ENCODE data around the gene ARRB2. TPM values are rescaled to one million over a fixed set of nuclear protein-coding genes. Genes with fewer than 3 reads are reported as not detected.

ARRB2 gene
- total RNA-seq, 1 experiment from 2014 or later = 75.3 TPM

DNA sequence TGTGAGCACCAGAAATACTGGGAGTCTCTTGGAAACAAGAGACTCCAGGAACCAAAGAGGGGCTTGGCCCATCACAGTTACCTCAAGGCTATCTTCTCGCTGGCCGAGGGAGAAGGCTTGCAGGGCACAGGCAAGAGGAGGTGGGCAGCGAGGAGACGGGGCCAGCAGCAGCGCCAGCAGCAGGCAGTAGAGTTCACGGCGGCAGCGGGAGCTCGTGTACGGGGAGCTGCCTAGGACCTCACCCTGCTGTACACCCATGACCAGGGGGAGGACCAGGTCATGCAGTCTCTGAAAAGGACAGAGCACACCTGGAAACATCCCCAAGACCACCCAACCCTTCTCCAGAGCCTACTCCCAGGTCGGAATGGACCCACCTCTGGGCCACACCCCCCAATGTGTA, 37.3 kb upstream of the ARRB2 start:
- no peak overlapping the region for H3K4ac ChIP-seq (ENCODE audit: low read depth, low read length)
- no peaks in the 10 kb centered on the region for H3K23me2 ChIP-seq (ENCODE audit: insufficient read length, low read depth, low read length, poor library complexity, severe bottlenecking)
- Mint-ChIP-seq H3K4me3 (no peak overlapping the region), H3K4me1 (0 out of 4 replicates have a peak, but pooled peaks cover 0 to 2% of the 10 kb centered on the region in 2 experiments), H3K36me3 (ENCODE audit: insufficient read depth in 1 of 3, low read depth in 3 of 3) (peaks cover 54 to 83% (median 77%) of the 10 kb centered on the region in 3 experiments), H3K9me3 (no peaks in the 10 kb centered on the region), H3K27me3 (ENCODE audit: low read depth) (no peaks in the 10 kb centered on the region), H3K27ac (no peak overlapping the region)
- H3K9me3 ChIP-seq (ENCODE audit: control insufficient read depth, low read depth, low read length) = no peaks in the 10 kb centered on the region
- H3K23ac ChIP-seq (ENCODE audit: insufficient read length, low read depth, low read length) = no peak overlapping the region
- no peak overlapping the region for H4K8ac ChIP-seq (replicated peaks; ENCODE audit: insufficient read length, low read depth, low read length)
- H3K56ac ChIP-seq (ENCODE audit: insufficient read length, low read depth, low read length) = no peak overlapping the region
- no peak overlapping the region for H3K18ac ChIP-seq (ENCODE audit: insufficient read length, low read depth, low read length)
- H3K4me2 ChIP-seq (ENCODE audit: insufficient read depth, insufficient read length, low read length) = no peak overlapping the region
- no peak overlapping the region for H2BK20ac ChIP-seq (ENCODE audit: low read depth, low read length, poor library complexity, severe bottlenecking)
- no peak overlapping the region for H2BK15ac ChIP-seq (ENCODE audit: low read depth, low read length)
- H3K9ac ChIP-seq (ENCODE audit: extremely low read depth, insufficient read length, low read length) = no peak overlapping the region
- no peak overlapping the region for H2BK12ac ChIP-seq (ENCODE audit: insufficient read length, low read depth, low read length)
- no peak overlapping the region for H2AK5ac ChIP-seq (ENCODE audit: insufficient read length, low read length)
- H4K5ac ChIP-seq (ENCODE audit: insufficient read length, low read depth, low read length) = no peak overlapping the region
- TF ChIP-seq, protein P1, sequence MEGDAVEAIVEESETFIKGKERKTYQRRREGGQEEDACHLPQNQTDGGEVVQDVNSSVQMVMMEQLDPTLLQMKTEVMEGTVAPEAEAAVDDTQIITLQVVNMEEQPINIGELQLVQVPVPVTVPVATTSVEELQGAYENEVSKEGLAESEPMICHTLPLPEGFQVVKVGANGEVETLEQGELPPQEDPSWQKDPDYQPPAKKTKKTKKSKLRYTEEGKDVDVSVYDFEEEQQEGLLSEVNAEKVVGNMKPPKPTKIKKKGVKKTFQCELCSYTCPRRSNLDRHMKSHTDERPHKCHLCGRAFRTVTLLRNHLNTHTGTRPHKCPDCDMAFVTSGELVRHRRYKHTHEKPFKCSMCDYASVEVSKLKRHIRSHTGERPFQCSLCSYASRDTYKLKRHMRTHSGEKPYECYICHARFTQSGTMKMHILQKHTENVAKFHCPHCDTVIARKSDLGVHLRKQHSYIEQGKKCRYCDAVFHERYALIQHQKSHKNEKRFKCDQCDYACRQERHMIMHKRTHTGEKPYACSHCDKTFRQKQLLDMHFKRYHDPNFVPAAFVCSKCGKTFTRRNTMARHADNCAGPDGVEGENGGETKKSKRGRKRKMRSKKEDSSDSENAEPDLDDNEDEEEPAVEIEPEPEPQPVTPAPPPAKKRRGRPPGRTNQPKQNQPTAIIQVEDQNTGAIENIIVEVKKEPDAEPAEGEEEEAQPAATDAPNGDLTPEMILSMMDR (conservative IDR thresholded peaks at IDR 0.05) = no peak
- no peak overlapping the region for H2BK120ac ChIP-seq (ENCODE audit: low read depth, low read length, poor library complexity, severe bottlenecking)
- no peak overlapping the region for H3K27ac ChIP-seq (ENCODE audit: insufficient read length, low read depth, low read length)
- H2AFZ ChIP-seq (ENCODE audit: low read length) = no peak overlapping the region
- no peak overlapping the region for H3T11ph ChIP-seq (ENCODE audit: low read length)
- H3K14ac ChIP-seq (ENCODE audit: insufficient read depth, low read length) = no peak overlapping the region
- no peak overlapping the region for H2BK5ac ChIP-seq (ENCODE audit: insufficient read length, low read length)
- WGBS (ENCODE audit: extremely low coverage, insufficient read length, low lambda C conversion rate) = no CpG with 5 or more reads among the region's 11 CpGs
- no peaks in the 10 kb centered on the region for H3K27me3 ChIP-seq (ENCODE audit: insufficient read depth, low read length)
- no peak for DNase-seq
- no peaks in the 10 kb centered on the region for H3K79me2 ChIP-seq (ENCODE audit: insufficient read depth, low read length)
- no peaks in the 10 kb centered on the region for H3K4me1 ChIP-seq (ENCODE audit: insufficient read depth, low read length)
- no peak overlapping the region for H4K91ac ChIP-seq (ENCODE audit: insufficient read length, low read depth, low read length)
- H3K79me1 ChIP-seq (ENCODE audit: insufficient read depth, low read depth, low read length, poor library complexity, severe bottlenecking) = no peaks in the 10 kb centered on the region
- no peaks in the 10 kb centered on the region for H4K20me1 ChIP-seq (ENCODE audit: control insufficient read depth, insufficient read depth, insufficient read length)
